HepG2 (cell line): ENCODE data around the gene KDM5B. TPM values are rescaled to one million over a fixed set of nuclear protein-coding genes. Genes with fewer than 3 reads are reported as not detected.

Source experiments
- ATAC-seq: fragments of 200-7000 bp; cut with Tn5 transposase; 3 replicates; pipeline ENCODE4 v1.9.1; 2020; ENCODE audit warnings: mild to moderate bottlenecking, moderate library complexity
- BruUV-seq: library from RNA; stranded (reverse); fragments of 400-500 nt; replicated peaks from 2 replicates; lab custom pipeline; 2021; lab: Mats Ljungman, UMichigan
- CTCF ChIA-PET: fragments of 300-600 bp; formaldehyde crosslinking; extraction: SDS; loops from one replicate; lab custom pipeline; 2021; ENCODE audit warnings: low total read pairs, inconsistent platforms, low intra/inter-chr PET ratio; lab: Yijun Ruan, JAX
- POLR2A ChIA-PET: fragments of 350-600 bp; sonication (Branson Sonifier 250); formaldehyde crosslinking; loops from one replicate; lab custom pipeline; 2020; ENCODE audit warnings: antibody characterized with exemption, inconsistent platforms; lab: Yijun Ruan, JAX
- DNase-seq: peaks from one replicate; pipeline ENCODE4 v3.0.0-alpha.2; 2015; ENCODE audit warnings: low spot score
- FAIRE-seq: peaks from 3 replicates; lab custom pipeline; 2011; peaks lifted over from hg19 to GRCh38; lab: Jason Lieb, UNC
- H2AFZ ChIP-seq: one replicate; pipeline ENCODE4 v1.6.1; 2011; ENCODE audit warnings: low read length, inconsistent platforms
- H3K27ac ChIP-seq: fragments of 300-600 bp; 3 replicates; pipeline ENCODE4 v1.8.0; 2011; ENCODE audit warnings: mixed run types, mild to moderate bottlenecking, mixed read lengths, low read length, inconsistent platforms; ENCODE audit not compliant: insufficient read depth; ENCODE audit errors: extremely low read length
- H3K27me3 ChIP-seq, 2 experiments: fragments of 200-600 bp in 1 of 2; 2 replicates in 1 of 2; 3 replicates in 1 of 2; pipeline versions ENCODE4 v1.6.0 to v1.8.0; 2011; ENCODE audit warnings: low read length in 2 of 2, mild to moderate bottlenecking in 2 of 2, moderate library complexity in 2 of 2, inconsistent platforms in 1 of 2; ENCODE audit not compliant: insufficient read depth in 2 of 2, control insufficient read depth in 1 of 2
- H3K36me3 ChIP-seq, 2 experiments: fragments of 200-600 bp in 1 of 2; replicated peaks in 1 of 2; 2 replicates in 1 of 2; 3 replicates in 1 of 2; pipeline versions ENCODE4 v1.5.1 to v1.8.0; 2011; ENCODE audit warnings: low read length in 2 of 2, inconsistent platforms in 1 of 2; ENCODE audit not compliant: insufficient read depth in 2 of 2, control insufficient read depth in 1 of 2
- H3K4me1 ChIP-seq: 2 replicates; pipeline ENCODE4 v1.5.1; 2012; ENCODE audit warnings: low read length, inconsistent platforms; ENCODE audit not compliant: insufficient read depth
- H3K4me2 ChIP-seq: 2 replicates; pipeline ENCODE4 v1.6.0; 2011; ENCODE audit warnings: low read depth, low read length, inconsistent platforms
- H3K4me3 ChIP-seq, 3 experiments: fragments of 200-600 bp in 1 of 3; sonication (generic), shearing (Covaris generic) in 1 of 3; replicated peaks in 1 of 3; 2 replicates each; pipeline ENCODE4 v1.5.1; 2011 to 2016; ENCODE audit warnings: low read length in 3 of 3, inconsistent platforms in 2 of 3, low read depth in 2 of 3, mild to moderate bottlenecking in 2 of 3, control low read depth in 1 of 3, mixed read lengths in 1 of 3; ENCODE audit not compliant: insufficient read depth in 1 of 3
- H3K79me2 ChIP-seq: one replicate; pipeline ENCODE4 v1.6.1; 2011; ENCODE audit warnings: low read length, inconsistent platforms; ENCODE audit not compliant: insufficient read depth
- H3K9ac ChIP-seq: 2 replicates; pipeline ENCODE4 v1.6.0; 2011; ENCODE audit warnings: mild to moderate bottlenecking, low read depth, low read length, inconsistent platforms; ENCODE audit not compliant: insufficient read depth
- H3K9me3 ChIP-seq: 2 replicates; pipeline ENCODE4 v1.5.1; 2012; ENCODE audit warnings: mild to moderate bottlenecking, low read length
- H4K20me1 ChIP-seq: 2 replicates; pipeline ENCODE4 v1.6.0; 2011; ENCODE audit warnings: inconsistent platforms, mild to moderate bottlenecking, low read length, moderate library complexity; ENCODE audit not compliant: insufficient read depth
- CBFB ChIP-seq: sonication (generic); formaldehyde crosslinking; IDR thresholded peaks from 2 replicates; pipeline ENCODE4 v1.4.0; 2020; ENCODE audit warnings: missing genetic modification reagents
- FOSL1 ChIP-seq: sonication (generic); formaldehyde crosslinking; IDR thresholded peaks from 2 replicates; pipeline ENCODE4 v1.9.0; 2021; ENCODE audit warnings: missing genetic modification reagents, borderline replicate concordance
- GPN1 ChIP-seq: sonication (generic); formaldehyde crosslinking; IDR thresholded peaks from 2 replicates; pipeline ENCODE4 v1.5.1; 2020; ENCODE audit warnings: missing genetic modification reagents, borderline replicate concordance
- KDM2A ChIP-seq: sonication (generic); formaldehyde crosslinking; IDR thresholded peaks from 2 replicates; pipeline ENCODE4 v1.4.0; 2020; ENCODE audit warnings: low read depth, missing genetic modification reagents, borderline replicate concordance
- RAD51 ChIP-seq: fragments of 450-650 bp; IDR thresholded peaks from 2 replicates; pipeline ENCODE4 v1.6.1; 2016; ENCODE audit warnings: borderline replicate concordance
- RBAK ChIP-seq: sonication (generic); formaldehyde crosslinking; IDR thresholded peaks from 2 replicates; pipeline ENCODE4 v1.5.1; 2020; ENCODE audit warnings: mild to moderate bottlenecking, missing genetic modification reagents
- TMF1 ChIP-seq: sonication (generic); formaldehyde crosslinking; IDR thresholded peaks from 2 replicates; pipeline ENCODE4 v1.8.1; 2022; ENCODE audit warnings: low read depth, missing genetic modification reagents
- ZNF10 ChIP-seq: sonication (generic); formaldehyde crosslinking; IDR thresholded peaks from 2 replicates; pipeline ENCODE4 v1.4.0; 2020; ENCODE audit warnings: mild to moderate bottlenecking, low read depth, missing genetic modification reagents, borderline replicate concordance
- ZNF589 ChIP-seq: sonication (generic); formaldehyde crosslinking; conservative IDR thresholded peaks from 2 replicates; pipeline ENCODE4 v1.8.0; 2022; ENCODE audit warnings: mild to moderate bottlenecking, moderate library complexity, missing genetic modification reagents
- WGBS: methylation state at CpG from one replicate; pipeline ENCODE4 v1.1.6; 2017; ENCODE audit warnings: low lambda C conversion rate; 5-methylcytosine and 5-hydroxymethylcytosine counted together
- in situ Hi-C: cut with HindIII; loops from 2 replicates; pipeline ENCODE4 v1.10.0; 2017; ENCODE audit warnings: low pct_unique_long_range_greater_than_20kb; ENCODE audit not compliant: extremely low pct_ligation_motif_present
- intact Hi-C: fragments of 100-400 bp; cut with micrococcal nuclease; formaldehyde crosslinking; loops from one replicate; pipeline ENCODE4 v1.10.0; 2022; ENCODE audit not compliant: unreplicated experiment
- polyA plus RNA-seq, 8 experiments: library from polyadenylated mRNA; depleted of rRNA in 3 of 8; stranded (reverse) in 7 of 8; unstranded in 1 of 8; fragments of >200 nt; fragmentation: Illumina TruSeq in 4 of 8; extraction: Trizol in 4 of 8; gene quantifications; 2 replicates each; pipeline versions ENCODE4 v1.2.1 to v1.2.3, GENCODE V29; 2011 to 2016; ENCODE audit warnings: low read depth in 4 of 8, missing spikeins in 1 of 8, mixed read lengths in 1 of 8; ENCODE audit not compliant: insufficient read depth in 1 of 8
- total RNA-seq, 5 experiments: library from RNA; depleted of rRNA; stranded (reverse); fragments of >200 nt; fragmentation: Illumina TruSeq; extraction: Trizol; gene quantifications; 2 replicates each; pipeline ENCODE4 v1.2.3, GENCODE V29; 2016; ENCODE audit warnings: low read depth in 1 of 5
- TF ChIP-seq, protein P1 (sequence below): sonication (generic); formaldehyde crosslinking; IDR thresholded peaks from 2 replicates; pipeline ENCODE4 v1.4.0; 2020; ENCODE audit warnings: missing genetic modification reagents
- TF ChIP-seq, protein P2 (sequence below): sonication (generic); formaldehyde crosslinking; IDR thresholded peaks from 2 replicates; pipeline ENCODE4 v1.8.1; 2023; ENCODE audit warnings: mild to moderate bottlenecking, missing genetic modification reagents
- TF ChIP-seq, protein P3 (sequence below): sonication (generic); formaldehyde crosslinking; IDR thresholded peaks from 2 replicates; pipeline ENCODE4 v1.4.0; 2020; ENCODE audit warnings: mild to moderate bottlenecking, missing genetic modification reagents

The KDM5B gene
- total and polyA plus RNA-seq, 2 of the 13 experiments (the other 11 are each of a cell fraction or from before 2014, with no cell fraction given), result 34.2 to 35.4 TPM

DNA sequence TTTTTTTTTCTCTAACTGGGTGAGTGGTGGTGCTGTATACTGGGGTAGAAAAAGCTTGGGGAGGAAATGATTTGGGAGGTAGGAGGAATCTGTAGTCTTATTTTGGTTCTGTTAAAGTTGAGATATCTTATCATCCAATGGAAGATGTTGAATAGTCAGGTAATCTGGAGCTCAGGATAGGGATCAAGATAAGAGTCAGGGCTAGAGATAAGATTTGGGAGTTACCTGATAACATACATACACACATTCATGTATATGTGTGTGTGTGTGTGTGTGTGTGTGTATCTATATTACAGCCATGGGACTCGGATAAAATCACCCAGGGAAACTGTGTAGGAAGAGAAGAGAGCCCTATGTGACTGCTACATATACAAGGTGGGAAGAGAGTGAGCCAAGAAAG lies 10.6 kb upstream of the KDM5B start:
- WGBS, result 4% methylated on average over 1 of the region's 1 CpG
- DNase-seq, result no peak
- H3K4me2 ChIP-seq, result no peak overlapping the region
- no peaks in the 10 kb centered on the region for H3K9me3 ChIP-seq
- ChIA-PET POLR2A (no interaction called here), CTCF (no interaction called here)
- BruUV-seq, result no TSS peak
- H3K4me3 ChIP-seq, result no peak overlapping the region
- in situ Hi-C loops (no loop called here), intact Hi-C loops (no loop called here)
- no peak overlapping the region for H3K27ac ChIP-seq
- no peak overlapping the region for H2AFZ ChIP-seq
- peaks cover 24% of the 10 kb centered on the region for H3K4me1 ChIP-seq
- no peaks in the 10 kb centered on the region for H4K20me1 ChIP-seq
- no peak for FAIRE-seq
- H3K36me3 ChIP-seq, result no peaks in the 10 kb centered on the region
- H3K79me2 ChIP-seq, result no peaks in the 10 kb centered on the region
- H3K27me3 ChIP-seq, result peaks cover 0 to 13% of the 10 kb centered on the region in 2 experiments; a peak in 1 of 5 replicates
- no peak overlapping the region for H3K9ac ChIP-seq
- TF ChIP-seq ZNF589 (CRISPR knock-in tag) (no peak), GPN1 (CRISPR knock-in tag) (no peak), TMF1 (CRISPR knock-in tag) (no peak), ZNF10 (CRISPR knock-in tag) (no peak), RAD51 (no peak), CBFB (CRISPR knock-in tag) (no peak), KDM2A (no peak), RBAK (no peak), FOSL1 (CRISPR knock-in tag) (no peak)
- TF ChIP-seq, protein P1, sequence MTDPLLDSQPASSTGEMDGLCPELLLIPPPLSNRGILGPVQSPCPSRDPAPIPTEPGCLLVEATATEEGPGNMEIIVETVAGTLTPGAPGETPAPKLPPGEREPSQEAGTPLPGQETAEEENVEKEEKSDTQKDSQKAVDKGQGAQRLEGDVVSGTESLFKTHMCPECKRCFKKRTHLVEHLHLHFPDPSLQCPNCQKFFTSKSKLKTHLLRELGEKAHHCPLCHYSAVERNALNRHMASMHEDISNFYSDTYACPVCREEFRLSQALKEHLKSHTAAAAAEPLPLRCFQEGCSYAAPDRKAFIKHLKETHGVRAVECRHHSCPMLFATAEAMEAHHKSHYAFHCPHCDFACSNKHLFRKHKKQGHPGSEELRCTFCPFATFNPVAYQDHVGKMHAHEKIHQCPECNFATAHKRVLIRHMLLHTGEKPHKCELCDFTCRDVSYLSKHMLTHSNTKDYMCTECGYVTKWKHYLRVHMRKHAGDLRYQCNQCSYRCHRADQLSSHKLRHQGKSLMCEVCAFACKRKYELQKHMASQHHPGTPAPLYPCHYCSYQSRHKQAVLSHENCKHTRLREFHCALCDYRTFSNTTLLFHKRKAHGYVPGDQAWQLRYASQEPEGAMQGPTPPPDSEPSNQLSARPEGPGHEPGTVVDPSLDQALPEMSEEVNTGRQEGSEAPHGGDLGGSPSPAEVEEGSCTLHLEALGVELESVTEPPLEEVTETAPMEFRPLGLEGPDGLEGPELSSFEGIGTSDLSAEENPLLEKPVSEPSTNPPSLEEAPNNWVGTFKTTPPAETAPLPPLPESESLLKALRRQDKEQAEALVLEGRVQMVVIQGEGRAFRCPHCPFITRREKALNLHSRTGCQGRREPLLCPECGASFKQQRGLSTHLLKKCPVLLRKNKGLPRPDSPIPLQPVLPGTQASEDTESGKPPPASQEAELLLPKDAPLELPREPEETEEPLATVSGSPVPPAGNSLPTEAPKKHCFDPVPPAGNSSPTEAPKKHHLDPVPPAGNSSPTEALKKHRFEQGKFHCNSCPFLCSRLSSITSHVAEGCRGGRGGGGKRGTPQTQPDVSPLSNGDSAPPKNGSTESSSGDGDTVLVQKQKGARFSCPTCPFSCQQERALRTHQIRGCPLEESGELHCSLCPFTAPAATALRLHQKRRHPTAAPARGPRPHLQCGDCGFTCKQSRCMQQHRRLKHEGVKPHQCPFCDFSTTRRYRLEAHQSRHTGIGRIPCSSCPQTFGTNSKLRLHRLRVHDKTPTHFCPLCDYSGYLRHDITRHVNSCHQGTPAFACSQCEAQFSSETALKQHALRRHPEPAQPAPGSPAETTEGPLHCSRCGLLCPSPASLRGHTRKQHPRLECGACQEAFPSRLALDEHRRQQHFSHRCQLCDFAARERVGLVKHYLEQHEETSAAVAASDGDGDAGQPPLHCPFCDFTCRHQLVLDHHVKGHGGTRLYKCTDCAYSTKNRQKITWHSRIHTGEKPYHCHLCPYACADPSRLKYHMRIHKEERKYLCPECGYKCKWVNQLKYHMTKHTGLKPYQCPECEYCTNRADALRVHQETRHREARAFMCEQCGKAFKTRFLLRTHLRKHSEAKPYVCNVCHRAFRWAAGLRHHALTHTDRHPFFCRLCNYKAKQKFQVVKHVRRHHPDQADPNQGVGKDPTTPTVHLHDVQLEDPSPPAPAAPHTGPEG, result no peak
- TF ChIP-seq, protein P2, sequence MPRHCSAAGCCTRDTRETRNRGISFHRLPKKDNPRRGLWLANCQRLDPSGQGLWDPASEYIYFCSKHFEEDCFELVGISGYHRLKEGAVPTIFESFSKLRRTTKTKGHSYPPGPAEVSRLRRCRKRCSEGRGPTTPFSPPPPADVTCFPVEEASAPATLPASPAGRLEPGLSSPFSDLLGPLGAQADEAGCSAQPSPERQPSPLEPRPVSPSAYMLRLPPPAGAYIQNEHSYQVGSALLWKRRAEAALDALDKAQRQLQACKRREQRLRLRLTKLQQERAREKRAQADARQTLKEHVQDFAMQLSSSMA (CRISPR knock-in tag), result no peak
- TF ChIP-seq, protein P3, sequence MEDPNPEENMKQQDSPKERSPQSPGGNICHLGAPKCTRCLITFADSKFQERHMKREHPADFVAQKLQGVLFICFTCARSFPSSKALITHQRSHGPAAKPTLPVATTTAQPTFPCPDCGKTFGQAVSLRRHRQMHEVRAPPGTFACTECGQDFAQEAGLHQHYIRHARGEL (CRISPR knock-in tag), result no peak
- ATAC-seq, result no peak
